ENCODE data around the gene ZNF786. TPM values are rescaled to one million over a fixed set of nuclear protein-coding genes. Genes with fewer than 3 reads are reported as not detected.
"Not testable (repeated sequence)": the region's sequence is repeated elsewhere in the genome, so short reads cannot be mapped to it uniquely, and the experiment has no call there.

ZNF786 gene
- polyA plus RNA-seq, 1 experiment = 2.1 TPM

GRCh38 chr7:149099058-149099457 lies 8.5 kb upstream of the ZNF786 start:
- no peak for TF ChIP-seq CTCF (IDR thresholded peaks at IDR 0.05; ENCODE audit: insufficient read depth, low read depth, low read length)
- Histone ChIP-seq H3K36me3 (ENCODE audit: control insufficient read depth, insufficient read depth, low read length) (no peaks in the 10 kb centered on the region), H3K4me3 (ENCODE audit: low read depth, low read length) (no peak overlapping the region), H3K27me3 (ENCODE audit: control insufficient read depth, insufficient read depth, low read length) (no peaks in the 10 kb centered on the region)
- DNase-seq (ENCODE audit: low read depth) = no peak
- ChIA-PET POLR2A (no interaction called here), CTCF (no interaction called here)

GRCh38 chr7:149097088-149097487 lies 6.6 kb upstream of the ZNF786 start:
- Histone ChIP-seq H3K27me3 (ENCODE audit: control insufficient read depth, insufficient read depth, low read length) (no peaks in the 10 kb centered on the region), H3K4me3 (ENCODE audit: low read depth, low read length) (no peak overlapping the region), H3K36me3 (ENCODE audit: control insufficient read depth, insufficient read depth, low read length) (no peaks in the 10 kb centered on the region)
- no peak for DNase-seq (ENCODE audit: low read depth)
- no peak for TF ChIP-seq CTCF (IDR thresholded peaks at IDR 0.05; ENCODE audit: insufficient read depth, low read depth, low read length)
- CTCF ChIA-PET = interaction anchor here (0.6 to 1.5 kb wide), 2 partner anchors 31 to 90 kb away, joined by 3 to 4 read pairs; no protein-coding TSS in a partner anchor
- POLR2A ChIA-PET = no interaction called here

GRCh38 chr7:149093228-149093627 lies 2.7 kb upstream of the ZNF786 start:
- H3K36me3 ChIP-seq (ENCODE audit: control insufficient read depth, insufficient read depth, low read length) = no peaks in the 10 kb centered on the region
- DNase-seq (ENCODE audit: low read depth) = no peak
- H3K4me3 ChIP-seq (ENCODE audit: low read depth, low read length) = no peak overlapping the region
- POLR2A ChIA-PET = no interaction called here
- H3K27me3 ChIP-seq (ENCODE audit: control insufficient read depth, insufficient read depth, low read length) = no peaks in the 10 kb centered on the region
- CTCF ChIA-PET = interaction anchor here (0.6 kb wide), 1 partner anchor 26 kb away, joined by 6 read pairs; no protein-coding TSS in a partner anchor
- TF ChIP-seq CTCF (IDR thresholded peaks at IDR 0.05; ENCODE audit: insufficient read depth, low read depth, low read length) = no peak

GRCh38 chr7:149092244-149092643 lies 1.7 kb upstream of the ZNF786 start:
- H3K27me3 ChIP-seq (ENCODE audit: control insufficient read depth, insufficient read depth, low read length); POLR2A ChIA-PET; H3K36me3 ChIP-seq (ENCODE audit: control insufficient read depth, insufficient read depth, low read length); H3K4me3 ChIP-seq (ENCODE audit: low read depth, low read length); DNase-seq (ENCODE audit: low read depth): not testable (repeated sequence)
- CTCF ChIA-PET = interaction anchor here (0.8 to 1.1 kb wide), 2 partner anchors 33 to 55 kb away, joined by 3 read pairs; partner anchors contain the start of genes ZNF398 and ZNF425

GRCh38 chr7:149087376-149087775 lies 3.1 kb downstream of the ZNF786 start:
- POLR2A ChIA-PET = no interaction called here
- CTCF ChIA-PET = interaction anchor here (0.9 kb wide), 1 partner anchor 21 kb away, joined by 4 read pairs; no protein-coding TSS in a partner anchor
- Histone ChIP-seq H3K4me3 (ENCODE audit: low read depth, low read length) (no peak overlapping the region), H3K27me3 (ENCODE audit: control insufficient read depth, insufficient read depth, low read length) (no peaks in the 10 kb centered on the region), H3K36me3 (ENCODE audit: control insufficient read depth, insufficient read depth, low read length) (no peaks in the 10 kb centered on the region)
- no peak for DNase-seq (ENCODE audit: low read depth)
- no peak for TF ChIP-seq CTCF (IDR thresholded peaks at IDR 0.05; ENCODE audit: insufficient read depth, low read depth, low read length)

- Histone ChIP-seq H3K4me3 (ENCODE audit: low read depth, low read length) (no peak overlapping the region), H3K36me3 (ENCODE audit: control insufficient read depth, insufficient read depth, low read length) (no peaks in the 10 kb centered on the region), H3K27me3 (ENCODE audit: control insufficient read depth, insufficient read depth, low read length) (no peaks in the 10 kb centered on the region)
- no peak for TF ChIP-seq CTCF (IDR thresholded peaks at IDR 0.05; ENCODE audit: insufficient read depth, low read depth, low read length)
- ChIA-PET POLR2A (no interaction called here), CTCF (interaction anchor here (1.3 to 1.4 kb wide), 2 partner anchors 9 to 20 kb away, joined by 4 to 6 read pairs; no protein-coding TSS in a partner anchor)
- DNase-seq (ENCODE audit: low read depth) = no peak
Measured at GRCh38 chr7:149085866-149086265, 4.7 kb downstream of the ZNF786 start.
